Measurements from ENCODE around the gene PRODH.

DNA sequence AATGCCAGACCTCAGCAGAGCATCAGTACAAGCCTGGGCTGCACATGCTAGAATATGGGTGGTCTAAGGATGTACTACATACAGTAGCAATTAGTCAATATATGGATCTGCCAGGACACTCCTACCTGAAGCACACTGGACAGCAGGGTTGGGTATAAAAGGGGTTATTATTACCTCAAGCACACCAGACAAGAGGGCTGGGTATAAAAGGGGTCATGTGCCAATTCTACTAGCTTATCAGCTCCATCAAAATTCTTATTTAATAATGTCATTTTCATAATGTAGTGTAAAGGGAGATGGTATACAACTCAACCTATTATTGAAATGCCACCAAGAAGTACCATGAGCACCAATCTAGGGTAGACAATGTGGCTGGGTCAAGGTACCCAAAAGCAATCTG lies 44.7 kb upstream of the PRODH start:
- TF ChIP-seq CTCF (IDR thresholded peaks at IDR 0.05) (no peak), POLR2AphosphoS5 (IDR thresholded peaks at IDR 0.05) (no peak), POLR2A (IDR thresholded peaks at IDR 0.05) (no peak)

Measured in prostate gland (tissue), 2 donors.